H1 (cell line): ENCODE data around the gene PPM1M. TPM values are rescaled to one million over a fixed set of nuclear protein-coding genes. Genes with fewer than 3 reads are reported as not detected.

ENCODE experiments used
- CTCF ChIA-PET: fragments of 300-600 bp; sonication (Branson Sonifier 250); formaldehyde crosslinking; loops from one replicate; lab custom pipeline; 2021; ENCODE audit not compliant: partially characterized antibody; lab: Charles Lee
- POLR2A ChIA-PET: fragments of 300-600 bp; sonication (Branson Sonifier 250); formaldehyde crosslinking; loops from one replicate; lab custom pipeline; 2021; ENCODE audit warnings: inconsistent platforms; ENCODE audit not compliant: partially characterized antibody; lab: Charles Lee
- DNase-seq, 2 experiments: peaks; one replicate each; pipeline versions ENCODE4 v3.0.0 to v3.0.0-alpha.2; 2010 to 2022; ENCODE audit warnings: low spot score in 2 of 2, low read depth in 1 of 2, mixed read lengths in 1 of 2
- FAIRE-seq: peaks from 2 replicates; lab custom pipeline; 2011; peaks lifted over from hg19 to GRCh38; lab: Jason Lieb, UNC
- H2AFZ ChIP-seq: 2 replicates; pipeline ENCODE4 v1.8.1; 2012; ENCODE audit warnings: low read length, inconsistent platforms
- H2AK5ac ChIP-seq: 2 replicates; pipeline ENCODE4 v1.6.1; 2013; ENCODE audit warnings: low read depth, low read length
- H2BK120ac ChIP-seq: replicated peaks from 2 replicates; pipeline ENCODE3; 2013; ENCODE audit warnings: low read depth, low read length, inconsistent platforms
- H2BK12ac ChIP-seq: 2 replicates; pipeline ENCODE4 v1.6.1; 2013; ENCODE audit warnings: low read depth, low read length
- H2BK15ac ChIP-seq: 2 replicates; pipeline ENCODE4 v1.6.1; 2013; ENCODE audit warnings: low read length
- H2BK20ac ChIP-seq: 2 replicates; pipeline ENCODE4 v1.6.1; 2013; ENCODE audit warnings: low read length
- H2BK5ac ChIP-seq: 2 replicates; pipeline ENCODE4 v1.6.1; 2013; ENCODE audit warnings: low read depth, low read length
- H3K14ac ChIP-seq: 2 replicates; pipeline ENCODE4 v1.6.1; 2013; ENCODE audit warnings: inconsistent platforms; ENCODE audit not compliant: insufficient read length
- H3K18ac ChIP-seq: 2 replicates; pipeline ENCODE4 v1.6.1; 2013; ENCODE audit warnings: low read length; ENCODE audit errors: extremely low read depth
- H3K23ac ChIP-seq: 2 replicates; pipeline ENCODE4 v1.6.1; 2013; ENCODE audit warnings: inconsistent platforms; ENCODE audit not compliant: insufficient read length
- H3K23me2 ChIP-seq: 2 replicates; pipeline ENCODE4 v1.6.1; 2013; ENCODE audit warnings: low read depth, low read length
- H3K27ac ChIP-seq: 2 replicates; pipeline ENCODE4 v1.6.1; 2011; ENCODE audit warnings: low read depth, low read length, inconsistent platforms
- H3K27me3 ChIP-seq, 4 experiments: replicated peaks in 1 of 4; 1 replicate in 1 of 4; 2 replicates in 3 of 4; pipeline versions ENCODE4 v1.6.1 to v1.8.1; 2011 to 2013; ENCODE audit warnings: low read length in 3 of 4, mild to moderate bottlenecking in 3 of 4, inconsistent platforms in 2 of 4, mixed read lengths in 2 of 4, moderate library complexity in 1 of 4; ENCODE audit not compliant: control insufficient read depth in 3 of 4, insufficient read depth in 3 of 4; ENCODE audit errors: extremely low read depth in 1 of 4
- H3K36me3 ChIP-seq, 4 experiments: 2 replicates each; pipeline versions ENCODE4 v1.6.1 to v1.8.1; 2011 to 2013; ENCODE audit warnings: mild to moderate bottlenecking in 4 of 4, low read length in 3 of 4, moderate library complexity in 2 of 4, control low read depth in 1 of 4, inconsistent platforms in 1 of 4; ENCODE audit not compliant: insufficient read depth in 4 of 4, control insufficient read depth in 2 of 4
- H3K4ac ChIP-seq: replicated peaks from 2 replicates; pipeline ENCODE3; 2013; ENCODE audit warnings: low read length, low read depth, mixed read lengths, inconsistent platforms; ENCODE audit not compliant: insufficient read length
- H3K4me1 ChIP-seq, 4 experiments: replicated peaks in 1 of 4; 1 replicate in 1 of 4; 2 replicates in 3 of 4; pipeline versions ENCODE4 v1.6.1 to v1.8.1; 2011 to 2013; ENCODE audit warnings: low read length in 3 of 4, inconsistent platforms in 2 of 4, mixed read lengths in 1 of 4; ENCODE audit not compliant: insufficient read depth in 4 of 4, control insufficient read depth in 3 of 4
- H3K4me2 ChIP-seq, 2 experiments: 2 replicates each; pipeline versions ENCODE4 v1.6.1 to v1.8.1; 2011 to 2013; ENCODE audit warnings: low read depth in 2 of 2, low read length in 2 of 2, control low read depth in 1 of 2, inconsistent platforms in 1 of 2, mild to moderate bottlenecking in 1 of 2; ENCODE audit not compliant: insufficient read depth in 1 of 2
- H3K4me3 ChIP-seq, 4 experiments: fragments of 200-600, 300-600 bp in 1 of 4; sonication (generic), shearing (Covaris generic), sonication (Bioruptor Twin) in 1 of 4; 2 replicates each; pipeline versions ENCODE4 v1.5.1 to v1.8.1; 2011 to 2016; ENCODE audit warnings: low read length in 4 of 4, low read depth in 3 of 4, control low read depth in 2 of 4, inconsistent platforms in 2 of 4, mild to moderate bottlenecking in 2 of 4, mixed read lengths in 1 of 4, moderate library complexity in 1 of 4; ENCODE audit not compliant: insufficient read depth in 2 of 4; ENCODE audit errors: extremely low read depth in 1 of 4
- H3K56ac ChIP-seq: replicated peaks from 2 replicates; pipeline ENCODE3; 2013; ENCODE audit warnings: low read depth, mild to moderate bottlenecking, mixed read lengths, low read length, inconsistent platforms; ENCODE audit not compliant: insufficient read length
- H3K79me1 ChIP-seq: 2 replicates; pipeline ENCODE4 v1.6.1; 2013; ENCODE audit warnings: low read depth, low read length, control low read depth
- H3K79me2 ChIP-seq, 2 experiments: 2 replicates each; pipeline versions ENCODE4 v1.6.1 to v1.8.1; 2012 to 2013; ENCODE audit warnings: low read length in 2 of 2, mild to moderate bottlenecking in 2 of 2, inconsistent platforms in 1 of 2; ENCODE audit not compliant: insufficient read depth in 2 of 2, control insufficient read depth in 1 of 2
- H3K9ac ChIP-seq, 4 experiments: replicated peaks in 1 of 4; 1 replicate in 1 of 4; 2 replicates in 3 of 4; pipeline versions ENCODE4 v1.6.1 to v1.8.1; 2011 to 2013; ENCODE audit warnings: low read depth in 3 of 4, low read length in 3 of 4, control low read depth in 2 of 4, mild to moderate bottlenecking in 2 of 4, moderate library complexity in 2 of 4, inconsistent platforms in 1 of 4; ENCODE audit errors: extremely low read depth in 1 of 4
- H3K9me3 ChIP-seq, 2 experiments: 2 replicates each; pipeline versions ENCODE4 v1.6.1 to v1.8.1; 2012 to 2013; ENCODE audit warnings: mild to moderate bottlenecking in 2 of 2, moderate library complexity in 2 of 2, control low read depth in 1 of 2, inconsistent platforms in 1 of 2, low read depth in 1 of 2, low read length in 1 of 2, mixed read lengths in 1 of 2; ENCODE audit not compliant: insufficient read depth in 2 of 2
- H4K20me1 ChIP-seq, 2 experiments: replicated peaks in 1 of 2; 2 replicates each; pipeline versions ENCODE3 to v1.8.1; 2011 to 2013; ENCODE audit warnings: inconsistent platforms in 2 of 2, low read length in 2 of 2, mild to moderate bottlenecking in 1 of 2; ENCODE audit not compliant: insufficient read depth in 2 of 2, control insufficient read depth in 1 of 2
- H4K5ac ChIP-seq: 2 replicates; pipeline ENCODE4 v1.6.1; 2013; ENCODE audit warnings: low read length, low read depth, mixed read lengths, inconsistent platforms; ENCODE audit not compliant: insufficient read length
- H4K8ac ChIP-seq: 2 replicates; pipeline ENCODE4 v1.8.0; 2013; ENCODE audit warnings: mild to moderate bottlenecking, moderate library complexity, low read length, inconsistent platforms; ENCODE audit not compliant: insufficient read depth; ENCODE audit errors: extremely low read depth
- H4K91ac ChIP-seq: replicated peaks from 2 replicates; pipeline ENCODE3; 2013; ENCODE audit warnings: low read length, mixed read lengths, inconsistent platforms; ENCODE audit not compliant: insufficient read length
- ASH2L ChIP-seq: fragments of 200-600, 300-600 bp; sonication (generic); IDR thresholded peaks from one replicate; pipeline ENCODE4 v1.7.1; 2017; ENCODE audit warnings: low read length
- CBX5 ChIP-seq: fragments of 300-800, 300-1000 bp; sonication (generic); IDR thresholded peaks from 2 replicates; pipeline ENCODE4 v1.7.1; 2016; ENCODE audit warnings: antibody characterized with exemption, low read length, low read depth
- CBX8 ChIP-seq: fragments of 300-800, 300-1000 bp; sonication (generic); IDR thresholded peaks from 2 replicates; pipeline ENCODE4 v1.7.1; 2016; ENCODE audit warnings: low read depth, low read length, borderline replicate concordance
- CHD1 ChIP-seq: IDR thresholded peaks from 2 replicates; pipeline ENCODE4 v1.6.1; 2012; ENCODE audit warnings: low read depth, low read length, improper control_type of control experiment
- CREB1 ChIP-seq: IDR thresholded peaks from 2 replicates; pipeline ENCODE4 v1.6.1; 2012; ENCODE audit warnings: inconsistent platforms
- EGR1 ChIP-seq: IDR thresholded peaks from 2 replicates; pipeline ENCODE4 v1.6.1; 2011; ENCODE audit warnings: low read depth, low read length, borderline replicate concordance
- HDAC2 ChIP-seq, 2 experiments: fragments of 300-600 bp in 1 of 2; sonication (generic) in 1 of 2; IDR thresholded peaks; 2 replicates each; pipeline ENCODE4 v1.6.1; 2011 to 2012; ENCODE audit warnings: low read depth in 2 of 2, low read length in 2 of 2, mild to moderate bottlenecking in 2 of 2, moderate library complexity in 2 of 2, borderline replicate concordance in 1 of 2, inconsistent platforms in 1 of 2
- MAFK ChIP-seq: IDR thresholded peaks from 2 replicates; pipeline ENCODE4 v1.6.1; 2012; ENCODE audit warnings: low read depth, mild to moderate bottlenecking, improper control_type of control experiment, low read length
- MAX ChIP-seq: IDR thresholded peaks from 2 replicates; pipeline ENCODE4 v1.6.1; 2012; ENCODE audit warnings: inconsistent platforms
- POLR2A ChIP-seq, 2 experiments: IDR thresholded peaks; 1 replicate in 1 of 2; 2 replicates in 1 of 2; pipeline ENCODE4 v1.6.1; 2011; ENCODE audit warnings: low read depth in 2 of 2, low read length in 2 of 2, mild to moderate bottlenecking in 2 of 2; ENCODE audit errors: control extremely low read depth in 1 of 2
- SIRT6 ChIP-seq: IDR thresholded peaks from one replicate; pipeline ENCODE4 v1.7.1; 2012; ENCODE audit warnings: low read length, inconsistent platforms
- SIX5 ChIP-seq: IDR thresholded peaks from 2 replicates; pipeline ENCODE4 v1.6.1; 2011; ENCODE audit warnings: mild to moderate bottlenecking, low read depth, low read length
- SP1 ChIP-seq: IDR thresholded peaks from 2 replicates; pipeline ENCODE4 v1.6.1; 2011; ENCODE audit warnings: low read depth, low read length
- SP2 ChIP-seq: IDR thresholded peaks from 2 replicates; pipeline ENCODE4 v1.6.1; 2012; ENCODE audit warnings: mild to moderate bottlenecking, low read length, inconsistent platforms
- TCF12 ChIP-seq: IDR thresholded peaks from 2 replicates; pipeline ENCODE4 v1.6.1; 2011; ENCODE audit warnings: low read depth, mild to moderate bottlenecking, low read length
- WGBS, 2 experiments: shearing (Covaris generic) in 1 of 2; methylation state at CpG; one replicate each; pipeline versions ENCODE4 v1.1.6 to v1.1.7; 2013 to 2015; ENCODE audit warnings: low lambda C conversion rate in 2 of 2, mixed read lengths in 2 of 2, inconsistent platforms in 1 of 2, low coverage in 1 of 2, missing lambda C conversion rate in 1 of 2; ENCODE audit not compliant: insufficient replicate concordance in 2 of 2, insufficient coverage in 1 of 2, insufficient read length in 1 of 2; ENCODE audit errors: extremely low coverage in 1 of 2, missing lambda C conversion rate in 1 of 2; 5-methylcytosine and 5-hydroxymethylcytosine counted together
- polyA plus RNA-seq, 7 experiments: library from polyadenylated mRNA; depleted of rRNA in 3 of 7; stranded (reverse) in 5 of 7; unstranded in 2 of 7; fragments of >200 nt in 5 of 7; fragments of 200-250 nt in 2 of 7; gene quantifications; 1 replicate in 5 of 7; 2 replicates in 1 of 7; 4 replicates in 1 of 7; pipeline versions ENCODE4 v1.2.1 to v1.2.3, GENCODE V29; 2011 to 2013; ENCODE audit warnings: missing spikeins in 2 of 7, mixed read lengths in 2 of 7
- total RNA-seq: library from RNA; stranded (reverse); fragmentation: NEBNext Ultra II Directional; extraction: Animal tissue kit (Norgen Biotek cat#: 25700); gene quantifications from 2 replicates; pipeline ENCODE4 v1.2.1, GENCODE V29; 2021

Gene PPM1M
- total and polyA plus RNA-seq, 2 of the 8 experiments (the other 6 are each of a cell fraction or from before 2014, with no cell fraction given), result 5.2 to 6.3 TPM

GRCh38 chr3:52197499-52197841, 48.1 kb upstream of the PPM1M start:
- H3K4me2 ChIP-seq, result peak overlapping the region; percentile 92 to 93
- peak overlapping the region; percentile 93 for H4K91ac ChIP-seq
- peaks cover 0 to 8% of the 10 kb centered on the region in 2 experiments; a peak in 2 of 4 replicates for H3K79me2 ChIP-seq
- 0 out of 2 replicates have a peak overlapping the region, but pooled peaks have one; percentile 36 for H2BK15ac ChIP-seq
- peak overlapping the region; percentile 28 for H3K4ac ChIP-seq
- peaks cover 0 to 12% (median 7%) of the 10 kb centered on the region in 4 experiments; a peak in 6 of 7 replicates for H3K4me1 ChIP-seq
- H3K27ac ChIP-seq, result peak overlapping the region; percentile 41; the same call in 1 of the 2 replicates
- peak overlapping the region; percentile 81 for H4K8ac ChIP-seq
- H4K5ac ChIP-seq, result peak overlapping the region; percentile 69
- H3K14ac ChIP-seq, result no peak overlapping the region
- H3K79me1 ChIP-seq, result no peaks in the 10 kb centered on the region; the same call in none of the 2 replicates
- POLR2A ChIA-PET, result interaction anchor here (0.7 to 2.1 kb wide), 4 partner anchors 27 to 81 kb away, joined by 3 to 14 read pairs (median 5); partner anchors contain the start of genes POC1A, TWF2 and WDR82
- H2BK20ac ChIP-seq, result peak overlapping the region; percentile 61; the same call in 1 of the 2 replicates
- no peak overlapping the region for H3K23ac ChIP-seq
- H2AK5ac ChIP-seq, result 0 out of 2 replicates have a peak overlapping the region, but pooled peaks have one; percentile 82
- peaks cover 0 to 3% (median under 1%) of the 10 kb centered on the region in 4 experiments; a peak in 4 of 7 replicates for H3K27me3 ChIP-seq
- H3K9ac ChIP-seq, result peak overlapping the region in 2 of 4 experiments; percentile 47 to 49; a peak in 2 of 7 replicates
- H3K4me3 ChIP-seq, result peak overlapping the region; percentile 22 to 94 (median 60); a peak in 6 of 8 replicates
- peaks cover 1 to 23% (median 7%) of the 10 kb centered on the region in 4 experiments for H3K36me3 ChIP-seq
- peak overlapping the region; percentile 48 for H2BK120ac ChIP-seq
- peak overlapping the region; percentile 76 for H2BK5ac ChIP-seq
- H3K18ac ChIP-seq, result peak overlapping the region; percentile 55
- no peak for DNase-seq
- no peak overlapping the region for H3K56ac ChIP-seq
- H3K9me3 ChIP-seq, result no peaks in the 10 kb centered on the region
- H4K20me1 ChIP-seq, result peaks cover 0 to 3% of the 10 kb centered on the region in 2 experiments
- peak overlapping the region; percentile 27; the same call in 1 of the 2 replicates for H2BK12ac ChIP-seq
- no peak for FAIRE-seq
- CTCF ChIA-PET, result interaction anchor here (0.6 to 2.4 kb wide), 11 partner anchors 9 to 503 kb away, joined by 3 to 8 read pairs (median 4); no protein-coding TSS in a partner anchor
- WGBS, 2 experiments, result 63% methylated on average over 10 of the region's 10 CpGs; no CpG with 5 or more reads in 1 of the 2 experiments
- H2AFZ ChIP-seq, result peak overlapping the region; percentile 95
- H3K23me2 ChIP-seq, result peaks cover 4% of the 10 kb centered on the region; the same call in 1 of the 2 replicates
- TF ChIP-seq HDAC2 (IDR thresholded peaks at IDR 0.05; ENCODE audit: borderline replicate concordance in 1 of 2, low read depth in 2 of 2, low read length in 2 of 2) (no peak), CHD1 (no peak), POLR2A (IDR thresholded peaks at IDR 0.05; ENCODE audit: control extremely low read depth in 1 of 2, low read depth in 2 of 2, low read length in 2 of 2) (no peak), SIRT6 (no peak), TCF12 (no peak), MAX (no peak), SIX5 (no peak), CBX5 (no peak), EGR1 (no peak), CBX8 (no peak), CREB1 (no peak), ASH2L (no peak), SP1 (no peak), SP2 (no peak), MAFK (no peak)
